AG09309 (cell line): ENCODE data around the gene CSF1R.

Source experiments
- DNase-seq: peaks from one replicate; pipeline ENCODE4 v3.0.0-alpha.2; 2010; ENCODE audit warnings: low read depth
- H3K4me3 ChIP-seq: 2 replicates; pipeline ENCODE4 v1.5.1; 2011; ENCODE audit warnings: mild to moderate bottlenecking, low read depth, low read length, moderate library complexity; ENCODE audit not compliant: control insufficient read depth
- TF ChIP-seq, protein P1 (sequence below): IDR thresholded peaks from 2 replicates; pipeline ENCODE4 v1.5.1; 2011; ENCODE audit warnings: mild to moderate bottlenecking, low read depth, low read length, inconsistent platforms; ENCODE audit not compliant: insufficient read depth, control insufficient read depth; ENCODE audit errors: missing control alignments

CSF1R gene

DNA sequence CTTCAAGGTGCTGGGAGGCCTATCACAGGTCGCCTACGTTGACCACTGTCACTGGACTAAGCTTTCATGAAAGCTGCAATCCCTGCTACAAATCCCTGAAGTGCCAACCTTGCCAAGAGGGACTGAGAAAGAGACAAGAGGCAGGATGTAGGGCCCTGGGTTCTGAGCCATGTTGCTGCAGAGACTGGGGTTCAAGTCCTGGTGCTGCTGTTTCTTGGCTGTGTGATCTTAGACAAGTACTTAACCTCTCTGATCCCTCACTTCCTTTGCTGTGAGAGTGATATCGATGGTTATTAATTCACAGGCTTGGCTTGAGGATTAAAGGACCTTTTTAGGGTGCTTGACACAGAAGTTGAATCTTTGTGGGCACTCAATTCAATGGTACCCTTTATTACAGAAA lies 15.5 kb downstream of the CSF1R start:
- H3K4me3 ChIP-seq, result no peak overlapping the region
- DNase-seq, result no peak
- TF ChIP-seq, protein P1, sequence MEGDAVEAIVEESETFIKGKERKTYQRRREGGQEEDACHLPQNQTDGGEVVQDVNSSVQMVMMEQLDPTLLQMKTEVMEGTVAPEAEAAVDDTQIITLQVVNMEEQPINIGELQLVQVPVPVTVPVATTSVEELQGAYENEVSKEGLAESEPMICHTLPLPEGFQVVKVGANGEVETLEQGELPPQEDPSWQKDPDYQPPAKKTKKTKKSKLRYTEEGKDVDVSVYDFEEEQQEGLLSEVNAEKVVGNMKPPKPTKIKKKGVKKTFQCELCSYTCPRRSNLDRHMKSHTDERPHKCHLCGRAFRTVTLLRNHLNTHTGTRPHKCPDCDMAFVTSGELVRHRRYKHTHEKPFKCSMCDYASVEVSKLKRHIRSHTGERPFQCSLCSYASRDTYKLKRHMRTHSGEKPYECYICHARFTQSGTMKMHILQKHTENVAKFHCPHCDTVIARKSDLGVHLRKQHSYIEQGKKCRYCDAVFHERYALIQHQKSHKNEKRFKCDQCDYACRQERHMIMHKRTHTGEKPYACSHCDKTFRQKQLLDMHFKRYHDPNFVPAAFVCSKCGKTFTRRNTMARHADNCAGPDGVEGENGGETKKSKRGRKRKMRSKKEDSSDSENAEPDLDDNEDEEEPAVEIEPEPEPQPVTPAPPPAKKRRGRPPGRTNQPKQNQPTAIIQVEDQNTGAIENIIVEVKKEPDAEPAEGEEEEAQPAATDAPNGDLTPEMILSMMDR, result no peak

DNA sequence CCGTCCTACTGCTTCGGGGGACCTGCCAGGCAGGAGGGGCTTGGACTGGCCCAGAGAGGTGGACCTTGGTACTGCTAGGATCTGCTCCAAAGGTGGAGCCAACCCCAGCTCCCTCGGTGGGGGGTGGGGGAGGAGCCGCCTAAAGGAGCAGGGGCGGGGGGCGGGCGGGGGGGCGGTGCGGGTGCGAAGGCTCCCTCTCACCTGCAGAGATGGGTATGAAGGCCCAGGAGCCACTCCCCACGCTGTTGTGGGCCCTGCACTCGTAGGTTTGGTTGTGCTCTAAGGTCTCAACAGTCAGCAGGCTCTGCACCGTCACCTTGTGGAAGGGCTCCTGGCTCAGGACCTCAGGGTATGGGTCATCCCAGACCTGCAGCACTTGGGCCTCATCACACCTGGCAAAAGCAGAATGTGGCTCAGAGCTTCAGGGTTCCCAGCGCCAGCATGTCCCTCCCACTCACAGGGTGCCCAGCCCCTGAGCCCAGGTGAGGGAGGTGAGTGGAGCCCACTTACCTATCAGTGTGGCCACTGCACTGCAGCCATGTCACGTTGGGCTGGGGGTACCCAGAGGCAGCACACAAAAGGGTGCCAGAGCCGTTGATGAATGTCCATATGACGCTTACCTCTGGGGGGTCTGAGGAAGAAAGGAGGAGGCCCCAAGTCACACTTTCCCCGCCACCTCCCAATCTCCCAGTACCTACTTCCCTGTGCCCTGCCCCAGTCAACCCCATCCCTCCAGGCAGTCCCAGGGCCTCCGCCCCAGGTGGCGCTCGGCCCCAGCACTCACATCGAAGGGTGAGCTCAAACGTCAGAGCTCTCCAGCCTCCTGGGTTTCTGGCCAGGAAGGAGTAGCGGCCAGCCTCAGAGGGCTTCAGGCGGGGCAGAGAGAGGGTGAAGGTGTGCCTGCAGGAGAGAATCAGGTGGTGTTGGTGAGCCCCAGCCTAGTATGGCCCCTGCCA lies 16.4 kb downstream of the CSF1R start:
- DNase-seq, result no peak
- no peak overlapping the region for H3K4me3 ChIP-seq
- TF ChIP-seq, protein P1, result no peak

DNA sequence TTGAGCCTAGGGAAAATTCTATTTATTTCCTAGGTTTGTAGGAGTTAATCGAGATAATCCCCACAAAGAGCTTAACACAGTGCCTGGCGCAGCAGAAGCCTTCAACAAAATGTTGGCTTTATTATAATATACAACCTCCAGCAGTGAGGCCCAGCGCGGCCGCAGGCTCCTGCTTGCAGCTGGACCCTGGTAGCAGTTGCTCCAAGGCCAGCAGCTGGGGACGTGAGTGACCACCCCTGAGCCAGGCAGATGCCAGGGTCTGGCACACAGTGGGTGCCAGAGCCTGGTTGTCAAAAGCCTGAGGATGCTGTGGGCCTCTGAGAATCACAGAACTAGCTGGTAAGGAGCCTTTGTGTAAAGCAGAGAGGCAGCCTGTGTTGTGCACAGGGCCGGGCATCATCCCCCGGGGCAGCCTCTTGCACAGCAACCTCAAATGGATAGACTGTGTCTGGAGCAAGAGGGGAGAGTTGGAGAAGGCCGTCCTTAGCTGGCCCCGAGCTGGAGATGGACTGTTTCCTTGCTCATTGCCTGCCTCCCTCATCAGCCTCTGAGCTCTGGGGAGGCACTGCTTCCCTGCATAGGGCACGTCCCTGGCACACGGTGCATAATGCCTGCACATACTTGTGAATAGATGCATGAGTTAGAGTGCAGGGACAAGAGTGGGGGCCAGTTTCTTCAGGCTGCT lies 17.3 kb downstream of the CSF1R start:
- no peak for DNase-seq
- TF ChIP-seq, protein P1, result no peak
- H3K4me3 ChIP-seq, result no peak overlapping the region

DNA sequence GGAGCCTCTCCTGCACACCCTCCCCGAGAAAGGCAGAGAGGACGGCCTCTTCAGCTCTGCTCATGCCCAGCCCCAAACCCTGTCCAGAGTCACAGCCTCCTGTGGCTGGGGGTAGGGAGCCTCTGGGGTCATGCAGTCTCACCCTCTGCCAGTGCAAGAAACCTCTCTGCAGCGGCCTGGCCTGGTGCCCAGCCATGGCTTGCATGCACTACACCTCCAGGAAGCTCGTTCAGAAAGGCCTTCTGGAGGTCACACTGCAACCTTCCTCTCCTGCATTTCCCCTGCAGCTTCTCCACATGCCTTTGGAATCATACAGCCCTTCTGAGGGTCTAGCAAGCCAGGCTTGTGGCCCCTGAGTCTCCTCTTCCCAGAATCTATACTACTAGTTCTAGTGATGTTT lies 17.9 kb downstream of the CSF1R start:
- DNase-seq, result no peak
- TF ChIP-seq, protein P1, result no peak
- H3K4me3 ChIP-seq, result no peak overlapping the region

DNA sequence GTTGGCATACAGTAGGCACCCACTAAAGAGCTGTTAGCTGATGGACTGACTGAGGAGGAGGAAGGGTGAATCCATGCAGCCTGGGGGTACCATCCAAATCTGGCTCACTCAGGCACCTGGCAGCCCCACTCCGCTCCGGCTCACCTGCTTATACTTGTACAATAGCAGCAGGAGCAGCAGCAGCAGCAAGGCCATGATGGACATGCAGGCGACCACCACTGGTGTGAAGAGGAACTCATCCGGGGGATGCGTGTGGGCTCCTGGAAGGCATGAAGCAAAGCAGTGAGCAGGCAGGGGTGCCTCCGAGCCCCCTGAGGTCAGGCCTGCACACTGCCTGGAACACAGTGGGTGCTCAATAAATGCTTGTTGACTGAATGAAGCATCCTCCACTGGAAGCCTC lies 18.3 kb downstream of the CSF1R start:
- H3K4me3 ChIP-seq, result no peak overlapping the region

DNA sequence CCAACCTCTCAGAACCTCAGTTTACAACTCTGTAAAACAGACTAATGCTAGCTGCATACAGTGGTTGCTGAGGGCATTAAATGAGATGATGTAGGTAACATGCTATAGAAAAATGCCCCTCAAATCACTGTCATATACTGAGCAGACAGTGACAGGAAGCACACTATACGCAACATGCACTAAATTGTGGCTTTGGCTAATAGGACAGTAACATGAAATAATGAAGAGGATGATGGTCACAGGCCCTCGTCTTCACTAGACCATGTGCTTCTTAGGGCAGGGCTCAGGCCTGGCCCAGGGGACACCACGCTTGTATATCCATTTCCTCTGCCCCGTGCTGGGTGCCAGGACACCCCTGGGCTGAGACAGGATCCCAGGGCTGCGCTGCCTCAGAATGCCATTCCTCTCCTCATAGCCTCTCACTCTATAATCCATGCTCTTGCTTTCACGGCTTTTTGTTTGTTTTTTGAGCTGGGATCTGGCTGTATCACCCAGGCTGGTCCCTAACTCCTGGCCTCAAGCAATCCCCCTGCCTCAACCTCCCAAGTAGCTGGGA lies 18.9 kb downstream of the CSF1R start:
- H3K4me3 ChIP-seq, result no peak overlapping the region
- TF ChIP-seq, protein P1, result no peak
- no peak for DNase-seq

More for the DNA sequence above, 18.3 kb downstream of the CSF1R start:
- TF ChIP-seq, protein P1, result no peak
- no peak for DNase-seq
